ENCODE data around the gene C1orf122. TPM values are rescaled to one million over a fixed set of nuclear protein-coding genes. Genes with fewer than 3 reads are reported as not detected.

The C1orf122 gene
- total and polyA plus RNA-seq, 2 of the 13 experiments (the other 11 are each of a cell fraction or from before 2014, with no cell fraction given) = 18.7 to 40.6 TPM

DNA sequence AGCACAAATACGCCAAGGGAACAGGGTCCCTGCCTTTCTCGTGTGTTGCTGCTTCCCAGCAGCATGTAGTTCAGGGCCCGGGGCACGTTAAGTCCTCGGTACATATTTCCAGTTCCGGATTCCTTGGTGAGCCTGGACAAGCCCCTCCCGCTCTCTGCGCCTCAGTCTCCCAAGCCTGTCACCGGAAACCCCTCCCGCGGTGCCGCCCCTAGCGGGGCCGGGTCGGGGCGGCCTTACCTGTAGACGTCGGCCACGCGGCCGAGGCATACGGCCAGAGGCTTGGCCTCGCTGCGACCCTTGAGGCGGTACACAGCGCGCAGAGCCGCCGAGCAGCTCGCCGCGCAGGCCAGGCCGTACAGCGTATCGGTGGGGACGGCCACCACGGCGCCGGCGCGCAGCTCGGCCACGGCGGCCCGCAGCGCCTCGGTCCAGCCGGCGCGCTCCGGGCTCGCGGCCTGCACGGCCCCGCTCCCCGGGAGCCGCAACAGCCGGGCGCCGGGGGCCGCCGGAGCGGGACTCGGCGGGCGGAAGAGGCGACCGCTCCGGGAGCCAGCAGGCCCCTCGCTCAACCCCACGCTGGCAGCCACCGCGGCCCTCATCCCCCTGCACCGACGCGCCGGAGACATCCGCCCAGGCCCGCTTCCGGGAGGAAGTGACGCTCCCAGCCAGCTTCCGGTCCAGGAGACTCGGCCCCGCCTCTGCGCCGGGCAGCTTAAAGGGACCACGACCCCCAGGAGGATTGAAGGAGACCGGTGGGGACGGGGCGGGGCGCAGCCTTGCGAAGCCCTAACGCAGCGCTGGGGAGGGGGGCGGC is at the start of gene C1orf122, which contains the start of gene YRDC (continued):
- TF ChIP-seq, protein P1, sequence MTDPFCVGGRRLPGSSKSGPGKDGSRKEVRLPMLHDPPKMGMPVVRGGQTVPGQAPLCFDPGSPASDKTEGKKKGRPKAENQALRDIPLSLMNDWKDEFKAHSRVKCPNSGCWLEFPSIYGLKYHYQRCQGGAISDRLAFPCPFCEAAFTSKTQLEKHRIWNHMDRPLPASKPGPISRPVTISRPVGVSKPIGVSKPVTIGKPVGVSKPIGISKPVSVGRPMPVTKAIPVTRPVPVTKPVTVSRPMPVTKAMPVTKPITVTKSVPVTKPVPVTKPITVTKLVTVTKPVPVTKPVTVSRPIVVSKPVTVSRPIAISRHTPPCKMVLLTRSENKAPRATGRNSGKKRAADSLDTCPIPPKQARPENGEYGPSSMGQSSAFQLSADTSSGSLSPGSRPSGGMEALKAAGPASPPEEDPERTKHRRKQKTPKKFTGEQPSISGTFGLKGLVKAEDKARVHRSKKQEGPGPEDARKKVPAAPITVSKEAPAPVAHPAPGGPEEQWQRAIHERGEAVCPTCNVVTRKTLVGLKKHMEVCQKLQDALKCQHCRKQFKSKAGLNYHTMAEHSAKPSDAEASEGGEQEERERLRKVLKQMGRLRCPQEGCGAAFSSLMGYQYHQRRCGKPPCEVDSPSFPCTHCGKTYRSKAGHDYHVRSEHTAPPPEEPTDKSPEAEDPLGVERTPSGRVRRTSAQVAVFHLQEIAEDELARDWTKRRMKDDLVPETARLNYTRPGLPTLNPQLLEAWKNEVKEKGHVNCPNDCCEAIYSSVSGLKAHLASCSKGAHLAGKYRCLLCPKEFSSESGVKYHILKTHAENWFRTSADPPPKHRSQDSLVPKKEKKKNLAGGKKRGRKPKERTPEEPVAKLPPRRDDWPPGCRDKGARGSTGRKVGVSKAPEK (CRISPR knock-in tag; IDR thresholded peaks at IDR 0.05; ENCODE audit: borderline replicate concordance) = no peak
- TF ChIP-seq HOXA5 (CRISPR knock-in tag; IDR thresholded peaks at IDR 0.05) = no peak
- no peak for TF ChIP-seq ZNF136 (CRISPR knock-in tag; IDR thresholded peaks at IDR 0.05; ENCODE audit: low read depth)
- TF ChIP-seq, protein P2, sequence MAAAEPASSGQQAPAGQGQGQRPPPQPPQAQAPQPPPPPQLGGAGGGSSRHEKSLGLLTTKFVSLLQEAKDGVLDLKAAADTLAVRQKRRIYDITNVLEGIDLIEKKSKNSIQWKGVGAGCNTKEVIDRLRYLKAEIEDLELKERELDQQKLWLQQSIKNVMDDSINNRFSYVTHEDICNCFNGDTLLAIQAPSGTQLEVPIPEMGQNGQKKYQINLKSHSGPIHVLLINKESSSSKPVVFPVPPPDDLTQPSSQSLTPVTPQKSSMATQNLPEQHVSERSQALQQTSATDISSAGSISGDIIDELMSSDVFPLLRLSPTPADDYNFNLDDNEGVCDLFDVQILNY (CRISPR knock-in tag; conservative IDR thresholded peaks at IDR 0.05) = no peak
- TF ChIP-seq, protein P3, sequence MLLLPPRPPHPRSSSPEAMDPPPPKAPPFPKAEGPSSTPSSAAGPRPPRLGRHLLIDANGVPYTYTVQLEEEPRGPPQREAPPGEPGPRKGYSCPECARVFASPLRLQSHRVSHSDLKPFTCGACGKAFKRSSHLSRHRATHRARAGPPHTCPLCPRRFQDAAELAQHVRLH (CRISPR knock-in tag; IDR thresholded peaks at IDR 0.05; ENCODE audit: borderline replicate concordance, low read depth) = no peak
- TF ChIP-seq BRF2 (CRISPR knock-in tag; IDR thresholded peaks at IDR 0.05) = no peak
- TF ChIP-seq SALL1 (CRISPR knock-in tag; IDR thresholded peaks at IDR 0.05) = no peak; the same call in none of the 2 replicates
- TF ChIP-seq BCL3 (CRISPR knock-in tag; IDR thresholded peaks at IDR 0.05) = peak; percentile 31; the same call in 1 of the 2 replicates
- no peak for TF ChIP-seq SAFB2 (CRISPR knock-in tag; IDR thresholded peaks at IDR 0.05; ENCODE audit: borderline replicate concordance, low read depth)
- TF ChIP-seq ZFAT (CRISPR knock-in tag; conservative IDR thresholded peaks at IDR 0.05) = no peak
- no peak for TF ChIP-seq ZNF121 (CRISPR knock-in tag; IDR thresholded peaks at IDR 0.05)
- no peak for TF ChIP-seq ZNF780A (CRISPR knock-in tag; IDR thresholded peaks at IDR 0.05)
- no peak for TF ChIP-seq ZFP90 (CRISPR knock-in tag; IDR thresholded peaks at IDR 0.05; ENCODE audit: borderline replicate concordance)
- TF ChIP-seq ZNF451 (CRISPR knock-in tag; IDR thresholded peaks at IDR 0.05) = no peak
- TF ChIP-seq AGO1 (IDR thresholded peaks at IDR 0.05; ENCODE audit: low read depth, low read length, poor library complexity, severe bottlenecking) = peak; percentile 36
- no peak for TF ChIP-seq ZNF800 (CRISPR knock-in tag; IDR thresholded peaks at IDR 0.05)
- TF ChIP-seq SP4 (CRISPR knock-in tag; IDR thresholded peaks at IDR 0.05) = peak; percentile 53
- TF ChIP-seq ZNF350 (CRISPR knock-in tag; IDR thresholded peaks at IDR 0.05; ENCODE audit: borderline replicate concordance, low read depth) = no peak
